Effector memory CD4-positive, alpha-beta T cell (primary cell): ENCODE measurements around the gene RPS6KA3.

Experiments
- DNase-seq, 3 donors: peaks; one replicate each; pipeline ENCODE4 v3.0.0-alpha.2; 2020
- H3K27ac ChIP-seq: 2 replicates; pipeline ENCODE4 v1.7.0; 2013; ENCODE audit warnings: mild to moderate bottlenecking, low read length, moderate library complexity; ENCODE audit not compliant: insufficient read depth, poor library complexity, severe bottlenecking
- H3K27me3 ChIP-seq: replicated peaks from 2 replicates; pipeline ENCODE4 v1.7.0; 2013; ENCODE audit warnings: mild to moderate bottlenecking, low read length; ENCODE audit not compliant: insufficient read depth, control insufficient read depth, poor library complexity, severe bottlenecking
- H3K36me3 ChIP-seq: 2 replicates; pipeline ENCODE4 v1.7.0; 2013; ENCODE audit warnings: mild to moderate bottlenecking, low read length, moderate library complexity; ENCODE audit not compliant: control insufficient read depth, insufficient read depth
- H3K4me1 ChIP-seq: 2 replicates; pipeline ENCODE4 v1.7.0; 2013; ENCODE audit warnings: low read length, mild to moderate bottlenecking; ENCODE audit not compliant: control insufficient read depth, insufficient read depth, poor library complexity, severe bottlenecking
- H3K4me3 ChIP-seq: 2 replicates; pipeline ENCODE4 v1.7.0; 2013; ENCODE audit warnings: low read length, low read depth, mild to moderate bottlenecking; ENCODE audit not compliant: insufficient read depth, poor library complexity, severe bottlenecking
- H3K9me3 ChIP-seq: 2 replicates; pipeline ENCODE4 v1.7.0; 2013; ENCODE audit warnings: mild to moderate bottlenecking, low read length, moderate library complexity; ENCODE audit not compliant: control insufficient read depth

The RPS6KA3 gene

DNA sequence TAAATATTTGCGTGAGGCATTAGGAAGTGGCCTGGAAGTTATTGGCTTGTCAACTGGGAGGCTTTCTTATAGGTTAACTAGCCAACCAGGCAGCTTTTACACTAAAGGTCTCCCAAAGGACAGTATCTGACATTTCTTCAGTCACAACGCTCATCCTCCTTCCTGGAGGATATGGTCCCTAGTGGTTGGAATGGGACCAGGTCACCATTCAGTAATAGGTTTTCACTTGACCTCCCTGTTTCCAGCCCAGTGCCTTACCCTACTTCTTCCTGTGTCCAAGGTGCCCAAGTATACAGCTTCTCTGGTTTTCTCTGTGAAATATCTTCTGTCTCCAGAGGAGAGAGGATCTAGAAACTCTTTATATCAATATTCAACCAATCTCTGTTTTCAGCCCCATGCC lies 38.5 kb downstream of the RPS6KA3 start:
- H3K4me1 ChIP-seq = no peaks in the 10 kb centered on the region

DNA sequence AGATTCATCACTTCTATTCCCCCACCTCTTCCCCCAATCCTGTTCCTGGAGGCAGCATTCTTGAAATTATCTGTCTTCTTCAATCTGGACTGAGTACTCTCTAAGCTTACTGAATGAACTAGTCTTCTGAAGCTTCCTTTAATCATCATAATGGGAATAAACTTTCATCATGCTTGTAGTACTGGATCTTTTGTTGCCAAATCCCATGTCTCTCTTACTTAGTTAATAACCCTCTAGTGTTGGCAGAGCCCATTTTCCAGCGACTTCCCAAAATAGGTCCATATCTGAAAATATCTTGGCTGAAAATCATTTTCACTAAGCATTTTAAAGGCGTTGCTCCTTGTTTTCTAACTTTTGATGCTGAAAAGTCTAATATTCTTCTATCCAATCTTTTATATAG lies 39.6 kb downstream of the RPS6KA3 start:
- H3K4me3 ChIP-seq = no peak overlapping the region
- no peaks in the 10 kb centered on the region for H3K9me3 ChIP-seq
- H3K36me3 ChIP-seq = peaks cover 3% of the 10 kb centered on the region
- no peaks in the 10 kb centered on the region for H3K27me3 ChIP-seq
- DNase-seq = no peak
- H3K27ac ChIP-seq = no peak overlapping the region
- H3K4me1 ChIP-seq = no peaks in the 10 kb centered on the region

More for the DNA sequence above, 38.5 kb downstream of the RPS6KA3 start:
- H3K9me3 ChIP-seq = no peaks in the 10 kb centered on the region
- no peaks in the 10 kb centered on the region for H3K27me3 ChIP-seq
- H3K4me3 ChIP-seq = no peak overlapping the region
- no peak for DNase-seq
- H3K36me3 ChIP-seq = peaks cover 6% of the 10 kb centered on the region
- no peak overlapping the region for H3K27ac ChIP-seq

DNA sequence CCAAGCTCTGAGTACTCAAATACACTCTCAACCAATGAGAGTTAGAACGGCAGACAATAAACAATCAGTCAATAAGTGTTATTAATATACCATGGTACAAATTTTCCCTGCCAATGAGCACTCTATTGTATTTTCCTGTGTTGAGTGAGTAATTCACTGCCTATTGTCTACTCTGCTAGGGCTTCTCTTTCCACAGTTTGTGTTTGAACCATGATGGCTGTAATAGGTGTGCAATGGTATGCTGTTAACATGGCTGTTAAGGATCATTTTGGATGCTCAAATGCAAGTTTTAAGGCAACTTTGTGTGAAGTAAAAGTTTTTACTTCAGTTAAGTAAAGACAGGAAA lies 41.2 kb downstream of the RPS6KA3 start:
- Histone ChIP-seq H3K27ac (no peak overlapping the region), H3K36me3 (no peaks in the 10 kb centered on the region), H3K4me3 (no peak overlapping the region), H3K4me1 (no peaks in the 10 kb centered on the region), H3K9me3 (no peaks in the 10 kb centered on the region), H3K27me3 (no peaks in the 10 kb centered on the region)
- no peak for DNase-seq

DNA sequence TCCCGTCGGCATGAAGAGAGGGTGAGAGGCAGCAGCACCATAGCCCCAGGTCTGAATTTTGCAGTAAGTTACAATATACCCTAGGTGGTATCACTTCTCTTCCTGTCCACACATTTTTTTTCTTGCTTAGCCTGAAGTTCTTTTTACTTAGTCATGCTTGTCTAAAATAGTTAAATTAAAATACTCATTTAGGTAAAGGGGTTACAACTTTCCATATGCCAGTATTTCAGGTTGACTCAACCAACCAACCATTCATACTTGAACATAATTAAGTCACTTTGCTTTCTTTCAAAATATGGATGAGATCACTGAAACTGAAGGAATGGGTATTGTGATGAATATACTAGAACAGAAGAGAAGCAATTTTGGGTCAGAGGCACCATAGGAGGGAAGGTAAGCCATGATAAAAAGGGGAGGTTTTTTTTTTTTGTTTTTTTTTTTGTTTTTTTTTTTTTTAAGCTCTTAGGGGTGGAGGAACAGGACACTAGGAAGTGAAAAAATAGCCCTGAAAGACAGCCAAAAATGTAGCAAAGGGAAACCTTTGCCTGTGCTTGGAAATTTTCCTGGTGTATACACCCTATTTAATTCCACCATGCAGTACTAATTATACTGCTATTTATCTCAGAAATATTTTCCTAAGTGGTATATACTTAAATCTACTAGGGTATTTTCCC lies 41.8 kb downstream of the RPS6KA3 start:
- Histone ChIP-seq H3K4me3 (no peak overlapping the region), H3K27ac (no peak overlapping the region), H3K27me3 (no peaks in the 10 kb centered on the region), H3K9me3 (no peaks in the 10 kb centered on the region), H3K4me1 (no peaks in the 10 kb centered on the region), H3K36me3 (no peaks in the 10 kb centered on the region)
- no peak for DNase-seq

DNA sequence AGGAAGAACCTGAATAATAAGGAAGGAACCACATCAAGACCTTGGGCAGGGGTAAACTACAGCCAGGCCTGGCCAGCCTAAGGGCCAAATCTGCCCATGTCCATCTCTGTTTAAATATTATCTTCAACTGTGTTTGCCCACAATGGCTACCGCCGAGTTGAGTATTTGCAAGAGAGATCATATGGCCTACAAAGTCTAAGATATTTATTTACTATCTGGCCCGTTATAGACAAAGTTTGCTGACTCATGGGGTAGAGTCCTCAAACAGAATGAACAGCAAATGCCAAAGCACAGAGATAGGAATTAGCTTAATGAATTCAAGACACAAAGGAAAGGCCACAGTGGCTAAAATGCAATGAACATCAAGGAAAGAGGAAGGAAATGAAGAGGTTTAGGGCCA lies 44.8 kb downstream of the RPS6KA3 start:
- Histone ChIP-seq H3K9me3 (no peaks in the 10 kb centered on the region), H3K27me3 (no peaks in the 10 kb centered on the region), H3K4me1 (no peaks in the 10 kb centered on the region), H3K4me3 (no peak overlapping the region), H3K36me3 (no peaks in the 10 kb centered on the region), H3K27ac (no peak overlapping the region)
- DNase-seq = no peak

DNA sequence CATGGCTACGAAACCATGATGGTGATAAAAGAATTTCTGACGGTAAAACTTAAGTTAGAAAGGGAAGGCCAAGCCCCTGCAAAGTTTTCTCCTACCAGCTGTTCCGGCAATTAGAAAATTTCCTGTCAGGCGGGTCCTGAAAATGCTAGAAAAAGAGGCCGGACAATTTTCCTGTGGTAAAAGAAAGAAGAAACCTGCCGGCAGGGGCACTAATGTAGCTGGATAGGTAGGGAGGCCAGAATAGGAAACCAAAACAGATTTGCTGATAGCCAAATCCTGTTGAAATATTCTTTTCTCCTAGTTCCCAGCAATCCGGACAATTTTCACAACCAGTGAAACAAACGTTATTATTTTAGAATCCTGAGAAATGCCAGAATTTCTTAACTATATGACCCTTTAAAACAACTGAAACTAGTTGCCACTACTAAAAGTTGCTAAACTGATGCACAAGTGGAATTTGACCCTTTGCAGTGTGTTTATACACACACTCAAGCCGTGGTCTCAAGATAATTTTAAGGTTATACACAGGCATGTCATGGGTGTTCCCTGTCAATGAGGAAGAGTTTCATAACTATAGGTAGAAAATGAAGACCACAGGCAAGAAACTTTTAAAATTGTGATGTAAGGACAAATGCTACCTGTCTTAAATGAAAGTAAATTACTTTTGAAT lies 47.7 kb downstream of the RPS6KA3 start:
- H3K27me3 ChIP-seq = no peaks in the 10 kb centered on the region
- H3K4me3 ChIP-seq = no peak overlapping the region
- DNase-seq = no peak
- no peak overlapping the region for H3K27ac ChIP-seq
- H3K4me1 ChIP-seq = peaks cover 3% of the 10 kb centered on the region
- H3K9me3 ChIP-seq = no peaks in the 10 kb centered on the region
- no peaks in the 10 kb centered on the region for H3K36me3 ChIP-seq

DNA sequence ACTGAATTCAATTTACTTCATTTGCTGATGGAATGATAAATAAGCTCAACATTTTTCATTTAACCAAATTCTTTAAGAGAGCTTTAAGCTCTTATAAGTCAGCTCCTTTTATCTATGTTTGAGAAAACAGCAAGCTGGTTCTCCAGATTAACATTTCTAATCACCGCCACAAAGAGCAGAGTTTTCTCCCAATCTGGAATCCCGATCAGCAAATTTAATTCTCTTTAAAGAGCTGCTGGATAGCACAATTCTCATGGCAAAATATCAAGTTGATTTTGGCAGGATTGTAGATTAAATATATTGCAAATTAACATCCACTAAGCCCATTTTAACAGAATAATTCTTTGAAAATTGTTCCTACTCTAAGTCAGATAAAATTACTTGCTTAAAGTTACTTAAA lies 48.8 kb downstream of the RPS6KA3 start:
- DNase-seq = no peak
- H3K4me1 ChIP-seq = peaks cover 3% of the 10 kb centered on the region
- H3K27ac ChIP-seq = peak overlapping the region; percentile 11
- H3K36me3 ChIP-seq = no peaks in the 10 kb centered on the region
- no peaks in the 10 kb centered on the region for H3K27me3 ChIP-seq
- H3K4me3 ChIP-seq = no peak overlapping the region
- H3K9me3 ChIP-seq = no peaks in the 10 kb centered on the region

DNA sequence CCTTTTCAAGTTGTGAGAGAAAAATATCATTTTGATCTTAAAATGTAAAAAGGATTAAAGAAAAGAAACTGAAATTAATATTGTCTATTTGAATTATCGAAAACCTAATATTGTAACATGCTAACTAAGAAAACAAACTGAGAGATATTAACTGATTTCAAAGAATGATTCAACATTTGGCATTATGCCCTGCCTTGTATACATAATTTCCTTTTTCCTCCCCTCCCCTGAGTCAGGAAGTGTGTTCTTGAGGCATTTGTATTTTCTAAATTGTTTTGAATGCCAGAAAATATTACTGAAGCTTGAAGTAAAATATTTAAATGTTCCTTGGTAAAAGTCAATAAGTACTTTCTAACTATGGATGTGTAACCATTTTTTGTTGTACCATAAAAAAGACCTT lies 49.4 kb downstream of the RPS6KA3 start:
- DNase-seq = no peak
- Histone ChIP-seq H3K27ac (no peak overlapping the region), H3K9me3 (no peaks in the 10 kb centered on the region), H3K36me3 (no peaks in the 10 kb centered on the region), H3K4me1 (peaks cover 3% of the 10 kb centered on the region), H3K4me3 (no peak overlapping the region), H3K27me3 (no peaks in the 10 kb centered on the region)

DNA sequence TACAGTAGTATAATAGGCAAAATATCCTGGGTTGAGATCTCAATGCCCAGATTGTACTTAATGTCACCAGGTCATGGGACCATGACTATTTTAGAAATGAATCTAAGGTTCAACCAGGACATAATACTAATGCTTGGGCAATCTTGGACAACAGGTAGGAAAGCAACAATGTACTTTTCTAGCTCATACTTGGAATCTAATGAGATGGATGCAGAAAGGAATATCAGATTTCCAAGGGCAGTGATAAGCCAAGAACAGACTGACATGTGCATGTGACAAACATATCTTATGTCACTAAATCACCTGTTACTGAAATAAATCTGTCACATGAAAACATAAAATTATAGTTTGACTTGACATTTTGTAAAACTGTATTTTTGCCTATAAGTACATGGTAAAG lies 51.1 kb downstream of the RPS6KA3 start:
- H3K4me1 ChIP-seq = peaks cover 6% of the 10 kb centered on the region
- no peak for DNase-seq
- no peak overlapping the region for H3K4me3 ChIP-seq
- H3K27me3 ChIP-seq = no peaks in the 10 kb centered on the region
- no peak overlapping the region for H3K27ac ChIP-seq
- no peaks in the 10 kb centered on the region for H3K9me3 ChIP-seq
- H3K36me3 ChIP-seq = no peaks in the 10 kb centered on the region

DNA sequence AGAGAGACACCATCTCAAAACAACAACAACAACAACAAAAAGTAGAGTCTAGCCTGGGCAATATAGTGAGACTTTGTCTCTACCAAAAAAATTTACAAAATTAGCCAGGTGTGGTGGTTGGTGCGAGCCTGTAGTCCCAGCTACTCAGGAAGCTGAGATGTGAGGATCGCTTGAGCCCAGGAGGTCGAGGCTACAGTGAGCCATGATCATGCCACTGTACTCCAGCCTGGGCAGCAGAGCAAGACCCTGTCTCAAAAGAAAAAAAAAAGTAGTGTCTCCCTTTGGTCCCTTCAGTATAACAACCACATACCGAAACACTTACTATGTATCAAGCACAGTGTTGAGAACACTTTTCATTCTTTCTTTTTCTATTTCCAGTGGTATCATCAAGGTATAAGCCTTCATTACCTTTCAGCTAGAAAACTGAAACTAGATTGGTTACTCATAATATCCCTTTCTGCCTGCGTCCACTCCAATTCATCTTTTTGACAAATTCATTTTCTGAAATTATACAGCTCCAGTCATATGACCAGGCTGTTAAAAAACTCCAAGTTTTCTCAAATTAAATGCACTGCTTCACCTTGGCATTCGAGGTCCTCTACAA lies 54.1 kb downstream of the RPS6KA3 start:
- DNase-seq = no peak
- no peaks in the 10 kb centered on the region for H3K36me3 ChIP-seq
- no peak overlapping the region for H3K27ac ChIP-seq
- no peaks in the 10 kb centered on the region for H3K9me3 ChIP-seq
- peaks cover 6% of the 10 kb centered on the region for H3K4me1 ChIP-seq
- H3K27me3 ChIP-seq = no peaks in the 10 kb centered on the region
- no peak overlapping the region for H3K4me3 ChIP-seq
